SK-N-SH treated with all-trans-retinoic acid at 6 μM for 48 hours (cell line): Measurements from ENCODE around the gene CCDC106.

Experiments used
- ATAC-seq: fragments of 200-7000 bp; cut with Tn5 transposase; 3 replicates; pipeline ENCODE4 v1.9.1; 2020; ENCODE audit warnings: mild to moderate bottlenecking, moderate library complexity
- ARNTL ChIP-seq: fragments of 450-650 bp; formaldehyde crosslinking; IDR thresholded peaks from 2 replicates; pipeline ENCODE4 v1.5.0; 2020; ENCODE audit warnings: low read depth, mild to moderate bottlenecking, moderate library complexity, borderline replicate concordance
- BACH2 ChIP-seq: fragments of 250-450 bp; sonication (Bioruptor Pico); IDR thresholded peaks from 2 replicates; pipeline ENCODE4 v1.9.0; 2021; ENCODE audit warnings: mild to moderate bottlenecking, borderline replicate concordance
- CREB5 ChIP-seq: fragments of 250-450 bp; sonication (Bioruptor Pico); IDR thresholded peaks from 2 replicates; pipeline ENCODE4 v1.5.1; 2020; ENCODE audit warnings: low read depth, mild to moderate bottlenecking, moderate library complexity
- CSDC2 ChIP-seq: fragments of 250-450 bp; sonication (Bioruptor Pico); IDR thresholded peaks from 2 replicates; pipeline ENCODE4 v1.5.0; 2020; ENCODE audit warnings: mild to moderate bottlenecking, moderate library complexity
- CSRNP3 ChIP-seq: fragments of 250-450 bp; sonication (Bioruptor Pico); IDR thresholded peaks from 2 replicates; pipeline ENCODE4 v1.5.1; 2021; ENCODE audit warnings: mild to moderate bottlenecking, moderate library complexity
- ESRRG ChIP-seq: fragments of 250-450 bp; sonication (Bioruptor Pico); IDR thresholded peaks from 2 replicates; pipeline ENCODE4 v1.6.1; 2021; ENCODE audit warnings: mild to moderate bottlenecking
- ISL1 ChIP-seq: fragments of 250-450 bp; sonication (Bioruptor Pico); IDR thresholded peaks from 2 replicates; pipeline ENCODE4 v2.1.2; 2022; ENCODE audit warnings: mild to moderate bottlenecking, moderate library complexity
- OSR1 ChIP-seq: fragments of 250-450 bp; sonication (Bioruptor Pico); IDR thresholded peaks from 2 replicates; pipeline ENCODE4 v1.8.0; 2022; ENCODE audit warnings: moderate library complexity, mild to moderate bottlenecking, inconsistent platforms
- PATZ1 ChIP-seq: fragments of 250-450 bp; sonication (Bioruptor Pico); IDR thresholded peaks from 2 replicates; pipeline ENCODE4 v1.8.0; 2020; ENCODE audit warnings: mild to moderate bottlenecking, moderate library complexity, borderline replicate concordance
- PPARA ChIP-seq: fragments of 250-450 bp; sonication (Bioruptor Pico); IDR thresholded peaks from 2 replicates; pipeline ENCODE4 v1.5.0; 2020; ENCODE audit warnings: mild to moderate bottlenecking, borderline replicate concordance
- RARB ChIP-seq: fragments of 250-450 bp; sonication (Bioruptor Pico); IDR thresholded peaks from 2 replicates; pipeline ENCODE4 v1.8.0; 2021; ENCODE audit warnings: mild to moderate bottlenecking, moderate library complexity
- TCF4 ChIP-seq: fragments of 250-450 bp; sonication (Bioruptor Pico); IDR thresholded peaks from 2 replicates; pipeline ENCODE4 v1.8.0; 2021; ENCODE audit warnings: mild to moderate bottlenecking, moderate library complexity, borderline replicate concordance
- TOX ChIP-seq: fragments of 250-450 bp; sonication (Bioruptor Pico); IDR thresholded peaks from 2 replicates; pipeline ENCODE4 v1.8.0; 2021; ENCODE audit warnings: mild to moderate bottlenecking, moderate library complexity, borderline replicate concordance
- ZC3H10 ChIP-seq: fragments of 250-450 bp; sonication (Bioruptor Pico); IDR thresholded peaks from 2 replicates; pipeline ENCODE4 v1.5.1; 2021; ENCODE audit warnings: mild to moderate bottlenecking, moderate library complexity
- ZFP3 ChIP-seq: fragments of 250-450 bp; sonication (Bioruptor Pico); IDR thresholded peaks from 2 replicates; pipeline ENCODE4 v1.5.0; 2020; ENCODE audit warnings: mild to moderate bottlenecking, moderate library complexity
- ZFP30 ChIP-seq: fragments of 450-650 bp; formaldehyde crosslinking; IDR thresholded peaks from 2 replicates; pipeline ENCODE4 v1.5.0; 2022; ENCODE audit warnings: mild to moderate bottlenecking, moderate library complexity
- ZNF565 ChIP-seq: fragments of 450-650 bp; formaldehyde crosslinking; conservative IDR thresholded peaks from 2 replicates; pipeline ENCODE4 v1.5.0; 2020; ENCODE audit warnings: low read depth, mild to moderate bottlenecking, moderate library complexity
- ZNF70 ChIP-seq: fragments of 450-650 bp; formaldehyde crosslinking; IDR thresholded peaks from 2 replicates; pipeline ENCODE4 v1.5.0; 2020; ENCODE audit warnings: mild to moderate bottlenecking, moderate library complexity
- ZNF8 ChIP-seq: fragments of 450-650 bp; formaldehyde crosslinking; IDR thresholded peaks from 2 replicates; pipeline ENCODE4 v1.5.0; 2020; ENCODE audit warnings: mild to moderate bottlenecking, moderate library complexity
- TF ChIP-seq, protein P1 (sequence below): fragments of 250-450 bp; sonication (Bioruptor Pico); IDR thresholded peaks from 2 replicates; pipeline ENCODE4 v1.8.0; 2021; ENCODE audit warnings: low read depth, mild to moderate bottlenecking, moderate library complexity, borderline replicate concordance
- TF ChIP-seq, protein P2 (sequence below): fragments of 250-450 bp; sonication (Bioruptor Pico); IDR thresholded peaks from 2 replicates; pipeline ENCODE4 v1.5.0; 2020; ENCODE audit warnings: mild to moderate bottlenecking, moderate library complexity

Gene CCDC106

GRCh38 chr19:55636723-55637122 lies 11.3 kb upstream of the CCDC106 start:
- no peak for ATAC-seq
- no peak for TF ChIP-seq CSDC2 (CRISPR knock-in tag)
- no peak for TF ChIP-seq ESRRG (CRISPR knock-in tag)
- TF ChIP-seq PATZ1, result no peak
- no peak for TF ChIP-seq TCF4 (CRISPR knock-in tag)
- TF ChIP-seq ZC3H10 (CRISPR knock-in tag), result no peak
- no peak for TF ChIP-seq TOX (CRISPR knock-in tag)
- no peak for TF ChIP-seq ZFP3 (CRISPR knock-in tag)
- no peak for TF ChIP-seq OSR1 (CRISPR knock-in tag)

DNA sequence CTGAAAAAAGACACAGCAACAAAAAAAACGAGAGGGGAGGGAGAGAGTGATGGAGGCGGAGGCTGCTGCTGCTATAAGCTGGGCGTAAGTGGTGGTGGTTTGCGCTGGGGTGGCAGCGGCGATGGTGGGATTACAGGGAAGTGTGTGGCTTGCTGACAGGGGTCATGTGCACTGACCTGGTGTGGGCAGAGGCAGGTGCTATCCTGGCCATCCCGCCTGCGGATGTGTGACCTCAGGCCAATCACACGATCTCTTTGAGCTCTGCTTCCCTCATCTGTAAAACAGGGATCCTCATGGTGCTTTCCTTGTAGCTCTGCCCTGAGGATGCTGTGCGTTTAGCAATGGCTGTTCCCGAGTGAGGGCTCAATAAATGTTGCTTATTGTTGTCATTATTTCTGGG lies 10.5 kb upstream of the CCDC106 start:
- no peak for ATAC-seq
- TF ChIP-seq OSR1 (CRISPR knock-in tag) (no peak), CSDC2 (CRISPR knock-in tag) (no peak), CREB5 (CRISPR knock-in tag) (no peak), TCF4 (CRISPR knock-in tag) (no peak), ZNF565 (no peak), PATZ1 (no peak), ZNF8 (CRISPR knock-in tag) (no peak), ARNTL (no peak), RARB (CRISPR knock-in tag) (no peak), CSRNP3 (CRISPR knock-in tag) (no peak), ZFP3 (CRISPR knock-in tag) (no peak), BACH2 (no peak), ZFP30 (CRISPR knock-in tag) (no peak), PPARA (CRISPR knock-in tag) (no peak), TOX (CRISPR knock-in tag) (no peak), ZNF70 (CRISPR knock-in tag) (no peak)
- TF ChIP-seq, protein P1, sequence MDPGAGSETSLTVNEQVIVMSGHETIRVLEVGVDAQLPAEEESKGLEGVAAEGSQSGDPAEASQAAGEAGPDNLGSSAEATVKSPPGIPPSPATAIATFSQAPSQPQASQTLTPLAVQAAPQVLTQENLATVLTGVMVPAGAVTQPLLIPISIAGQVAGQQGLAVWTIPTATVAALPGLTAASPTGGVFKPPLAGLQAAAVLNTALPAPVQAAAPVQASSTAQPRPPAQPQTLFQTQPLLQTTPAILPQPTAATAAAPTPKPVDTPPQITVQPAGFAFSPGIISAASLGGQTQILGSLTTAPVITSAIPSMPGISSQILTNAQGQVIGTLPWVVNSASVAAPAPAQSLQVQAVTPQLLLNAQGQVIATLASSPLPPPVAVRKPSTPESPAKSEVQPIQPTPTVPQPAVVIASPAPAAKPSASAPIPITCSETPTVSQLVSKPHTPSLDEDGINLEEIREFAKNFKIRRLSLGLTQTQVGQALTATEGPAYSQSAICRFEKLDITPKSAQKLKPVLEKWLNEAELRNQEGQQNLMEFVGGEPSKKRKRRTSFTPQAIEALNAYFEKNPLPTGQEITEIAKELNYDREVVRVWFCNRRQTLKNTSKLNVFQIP (CRISPR knock-in tag), result no peak

GRCh38 chr19:55638864-55639359 lies 9.1 kb upstream of the CCDC106 start:
- no peak for ATAC-seq
- no peak for TF ChIP-seq ESRRG (CRISPR knock-in tag)
- TF ChIP-seq, protein P1 (CRISPR knock-in tag), result no peak
- TF ChIP-seq BACH2, result no peak
- TF ChIP-seq OSR1 (CRISPR knock-in tag), result no peak
- TF ChIP-seq PPARA (CRISPR knock-in tag), result no peak
- TF ChIP-seq TCF4 (CRISPR knock-in tag), result no peak
- TF ChIP-seq RARB (CRISPR knock-in tag), result no peak
- no peak for TF ChIP-seq PATZ1
- TF ChIP-seq, protein P2, sequence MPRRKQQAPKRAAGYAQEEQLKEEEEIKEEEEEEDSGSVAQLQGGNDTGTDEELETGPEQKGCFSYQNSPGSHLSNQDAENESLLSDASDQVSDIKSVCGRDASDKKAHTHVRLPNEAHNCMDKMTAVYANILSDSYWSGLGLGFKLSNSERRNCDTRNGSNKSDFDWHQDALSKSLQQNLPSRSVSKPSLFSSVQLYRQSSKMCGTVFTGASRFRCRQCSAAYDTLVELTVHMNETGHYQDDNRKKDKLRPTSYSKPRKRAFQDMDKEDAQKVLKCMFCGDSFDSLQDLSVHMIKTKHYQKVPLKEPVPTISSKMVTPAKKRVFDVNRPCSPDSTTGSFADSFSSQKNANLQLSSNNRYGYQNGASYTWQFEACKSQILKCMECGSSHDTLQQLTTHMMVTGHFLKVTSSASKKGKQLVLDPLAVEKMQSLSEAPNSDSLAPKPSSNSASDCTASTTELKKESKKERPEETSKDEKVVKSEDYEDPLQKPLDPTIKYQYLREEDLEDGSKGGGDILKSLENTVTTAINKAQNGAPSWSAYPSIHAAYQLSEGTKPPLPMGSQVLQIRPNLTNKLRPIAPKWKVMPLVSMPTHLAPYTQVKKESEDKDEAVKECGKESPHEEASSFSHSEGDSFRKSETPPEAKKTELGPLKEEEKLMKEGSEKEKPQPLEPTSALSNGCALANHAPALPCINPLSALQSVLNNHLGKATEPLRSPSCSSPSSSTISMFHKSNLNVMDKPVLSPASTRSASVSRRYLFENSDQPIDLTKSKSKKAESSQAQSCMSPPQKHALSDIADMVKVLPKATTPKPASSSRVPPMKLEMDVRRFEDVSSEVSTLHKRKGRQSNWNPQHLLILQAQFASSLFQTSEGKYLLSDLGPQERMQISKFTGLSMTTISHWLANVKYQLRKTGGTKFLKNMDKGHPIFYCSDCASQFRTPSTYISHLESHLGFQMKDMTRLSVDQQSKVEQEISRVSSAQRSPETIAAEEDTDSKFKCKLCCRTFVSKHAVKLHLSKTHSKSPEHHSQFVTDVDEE, result no peak
- no peak for TF ChIP-seq TOX (CRISPR knock-in tag)
- TF ChIP-seq ZNF565, result no peak
- TF ChIP-seq ZFP3 (CRISPR knock-in tag), result no peak
- TF ChIP-seq ISL1, result no peak
